ENCODE results near the gene NPFFR1.

DNA sequence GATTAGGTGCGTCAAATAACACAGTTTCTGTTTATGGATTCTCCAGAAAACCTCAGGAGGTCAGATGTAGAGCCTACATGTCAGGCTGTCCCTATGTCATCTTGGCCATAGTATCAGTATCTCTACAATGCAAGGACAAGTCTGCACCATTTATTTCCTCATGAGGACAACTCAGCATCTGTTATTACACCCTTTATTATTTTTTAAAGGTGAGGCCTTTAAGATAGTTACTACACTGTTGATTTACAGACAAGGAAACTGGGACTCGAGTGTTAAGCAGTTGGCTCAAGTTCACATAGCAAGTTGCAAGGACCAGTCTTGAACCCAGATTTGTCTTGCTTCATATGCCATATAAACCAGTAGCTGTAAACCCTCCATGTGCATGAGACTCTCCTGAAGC, 27.3 kb downstream of the NPFFR1 start:
- TF ChIP-seq, protein P1, sequence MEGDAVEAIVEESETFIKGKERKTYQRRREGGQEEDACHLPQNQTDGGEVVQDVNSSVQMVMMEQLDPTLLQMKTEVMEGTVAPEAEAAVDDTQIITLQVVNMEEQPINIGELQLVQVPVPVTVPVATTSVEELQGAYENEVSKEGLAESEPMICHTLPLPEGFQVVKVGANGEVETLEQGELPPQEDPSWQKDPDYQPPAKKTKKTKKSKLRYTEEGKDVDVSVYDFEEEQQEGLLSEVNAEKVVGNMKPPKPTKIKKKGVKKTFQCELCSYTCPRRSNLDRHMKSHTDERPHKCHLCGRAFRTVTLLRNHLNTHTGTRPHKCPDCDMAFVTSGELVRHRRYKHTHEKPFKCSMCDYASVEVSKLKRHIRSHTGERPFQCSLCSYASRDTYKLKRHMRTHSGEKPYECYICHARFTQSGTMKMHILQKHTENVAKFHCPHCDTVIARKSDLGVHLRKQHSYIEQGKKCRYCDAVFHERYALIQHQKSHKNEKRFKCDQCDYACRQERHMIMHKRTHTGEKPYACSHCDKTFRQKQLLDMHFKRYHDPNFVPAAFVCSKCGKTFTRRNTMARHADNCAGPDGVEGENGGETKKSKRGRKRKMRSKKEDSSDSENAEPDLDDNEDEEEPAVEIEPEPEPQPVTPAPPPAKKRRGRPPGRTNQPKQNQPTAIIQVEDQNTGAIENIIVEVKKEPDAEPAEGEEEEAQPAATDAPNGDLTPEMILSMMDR (IDR thresholded peaks at IDR 0.05): no peak
- no peak for TF ChIP-seq POLR2A (IDR thresholded peaks at IDR 0.05)

All from transverse colon (tissue), 3 donors.